KOPT-K1 (cell line): Measurements from ENCODE around the gene ABCC3.

Source experiments
- H3K27ac ChIP-seq: fragments of 200-600 bp; sonication (generic); 2 replicates; pipeline ENCODE4 v1.5.1; 2016; ENCODE audit warnings: antibody characterized with exemption, mild to moderate bottlenecking, low read depth, low read length; ENCODE audit not compliant: poor library complexity, severe bottlenecking
- H3K36me3 ChIP-seq: fragments of 200-600 bp; sonication (generic); 2 replicates; pipeline ENCODE4 v1.5.1; 2017; ENCODE audit warnings: antibody characterized with exemption, mild to moderate bottlenecking, low read length, moderate library complexity; ENCODE audit not compliant: insufficient read depth
- H3K9me3 ChIP-seq: fragments of 200-600 bp; sonication (generic); 2 replicates; pipeline ENCODE4 v1.5.1; 2017; ENCODE audit warnings: antibody characterized with exemption, low read length, mild to moderate bottlenecking; ENCODE audit not compliant: insufficient read depth, poor library complexity, severe bottlenecking

Gene ABCC3

DNA sequence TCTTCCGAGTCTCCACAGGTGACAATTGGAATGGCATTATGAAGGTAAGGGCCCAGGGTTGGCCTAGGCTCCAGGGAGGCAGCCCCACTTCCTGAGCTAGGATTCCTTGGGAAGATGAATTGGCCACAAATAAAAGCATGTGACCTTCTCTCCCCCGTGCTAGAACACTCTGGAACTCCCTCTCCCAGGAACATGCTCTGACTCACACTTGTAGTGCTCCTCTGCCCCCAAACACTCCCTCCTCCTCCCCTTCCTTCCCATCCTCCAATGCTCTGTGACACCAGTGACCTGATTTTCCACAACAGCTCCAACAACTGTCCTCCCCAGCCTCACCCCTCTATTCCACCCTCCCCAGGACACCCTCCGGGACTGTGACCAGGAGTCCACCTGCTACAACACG, 16.4 kb upstream of the ABCC3 start:
- H3K36me3 ChIP-seq, result no peaks in the 10 kb centered on the region
- no peaks in the 10 kb centered on the region for H3K9me3 ChIP-seq
- no peak overlapping the region for H3K27ac ChIP-seq

DNA sequence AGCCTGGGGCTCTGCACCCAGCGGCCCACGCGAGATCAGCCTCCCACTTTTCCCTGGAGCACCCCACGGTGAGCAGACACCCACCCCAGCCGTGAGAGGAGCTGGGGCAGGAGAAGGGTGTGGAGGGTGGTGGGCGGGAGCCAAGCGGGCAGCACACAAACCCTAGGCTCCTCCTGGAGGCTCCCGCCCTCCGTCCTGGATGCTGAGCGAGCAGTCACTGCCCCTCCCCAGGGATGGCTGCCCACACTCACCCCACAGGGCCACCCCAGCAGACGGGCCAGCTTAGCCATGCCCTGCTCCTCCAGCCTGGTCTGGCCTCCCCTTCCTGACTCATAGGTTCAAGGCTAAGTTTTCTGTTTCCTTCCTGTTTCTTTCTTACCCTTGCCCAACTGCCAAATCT, 15.7 kb upstream of the ABCC3 start:
- Histone ChIP-seq H3K36me3 (no peaks in the 10 kb centered on the region), H3K27ac (no peak overlapping the region)

DNA sequence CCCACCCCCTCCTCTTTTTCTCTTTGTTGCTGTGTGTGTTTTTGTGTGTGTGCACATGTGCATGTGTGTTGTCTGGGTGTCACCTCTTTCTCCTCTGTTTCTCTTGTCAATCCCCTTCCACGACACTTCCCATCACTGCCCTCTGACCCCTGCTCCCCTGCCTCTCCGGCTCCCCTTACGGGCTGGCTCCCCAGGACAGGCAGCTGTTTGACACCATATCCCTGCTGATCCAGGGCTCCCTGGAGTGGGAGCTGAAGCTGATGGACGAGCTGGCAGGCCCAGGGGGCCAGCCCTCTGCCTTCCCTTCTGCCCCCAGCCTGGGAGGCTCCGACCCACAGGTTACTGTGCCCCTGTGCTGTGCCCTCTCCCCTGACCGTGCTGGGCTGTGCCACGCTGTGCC, 15.2 kb upstream of the ABCC3 start:
- no peaks in the 10 kb centered on the region for H3K36me3 ChIP-seq
- no peak overlapping the region for H3K27ac ChIP-seq
- H3K9me3 ChIP-seq, result no peaks in the 10 kb centered on the region

More for the DNA sequence above, 15.7 kb upstream of the ABCC3 start:
- no peaks in the 10 kb centered on the region for H3K9me3 ChIP-seq

DNA sequence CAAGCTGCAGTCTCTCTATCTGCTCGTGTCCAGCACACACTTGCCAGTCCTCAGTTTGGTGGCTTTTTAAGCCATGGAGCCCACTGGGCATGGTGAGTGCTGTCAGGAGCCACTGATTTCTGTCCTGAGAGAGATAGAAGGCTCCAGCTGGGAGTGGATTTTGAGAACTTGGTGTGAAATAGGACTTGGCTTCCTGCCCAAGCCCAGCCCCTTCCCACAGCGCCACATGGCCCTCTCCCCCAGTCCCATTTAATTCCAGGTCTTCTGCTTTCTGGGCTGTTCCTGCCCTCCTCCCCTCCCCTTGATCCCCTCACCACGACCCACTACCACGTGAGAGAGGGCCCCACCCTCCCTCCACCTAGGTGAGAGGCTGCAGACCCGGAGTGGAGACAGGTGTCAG, 14.4 kb upstream of the ABCC3 start:
- Histone ChIP-seq H3K9me3 (no peaks in the 10 kb centered on the region), H3K27ac (no peak overlapping the region), H3K36me3 (no peaks in the 10 kb centered on the region)

DNA sequence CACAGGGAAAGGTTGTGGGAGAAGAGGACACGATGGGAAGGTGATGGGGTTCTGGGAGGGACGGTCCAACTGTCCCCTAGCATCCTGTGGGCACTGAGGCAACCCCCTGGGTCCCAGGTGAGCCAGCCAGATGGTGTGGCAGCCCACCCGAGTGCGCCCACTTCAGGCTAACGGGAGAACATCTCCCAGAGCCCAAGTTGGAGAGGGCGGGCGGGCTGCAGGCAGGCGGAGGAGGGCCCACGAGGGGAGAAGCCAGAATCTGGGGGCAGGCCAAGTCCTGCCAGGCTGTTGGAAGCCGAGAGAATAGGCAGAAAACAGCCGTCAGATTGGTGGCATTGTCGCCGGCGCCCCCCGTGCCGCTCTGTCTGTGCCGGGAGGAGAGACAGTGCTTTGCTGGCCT, 13.8 kb upstream of the ABCC3 start:
- no peaks in the 10 kb centered on the region for H3K9me3 ChIP-seq
- H3K36me3 ChIP-seq, result no peaks in the 10 kb centered on the region
- H3K27ac ChIP-seq, result no peak overlapping the region

DNA sequence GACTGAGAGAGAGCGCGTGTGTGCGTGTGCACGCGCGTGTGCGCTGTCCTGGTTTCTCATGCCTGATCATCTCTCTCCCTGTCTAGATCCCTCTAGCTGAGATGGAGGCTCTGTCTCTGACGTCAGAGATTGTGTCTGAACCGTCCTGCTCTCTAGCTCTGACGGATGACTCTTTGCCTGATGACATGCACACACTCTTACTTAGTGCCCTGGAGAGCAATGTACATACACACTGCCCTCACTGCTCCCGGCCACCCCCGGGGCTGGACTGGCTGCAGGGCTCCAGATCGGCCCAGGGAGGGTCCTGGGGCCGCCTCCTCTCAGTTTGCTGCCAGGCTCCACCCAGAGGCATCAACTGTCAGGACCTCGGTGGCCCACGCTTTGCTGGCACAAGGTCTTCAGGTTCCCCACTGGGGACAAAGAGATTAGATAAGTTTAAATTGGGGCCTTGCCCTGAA, 13.1 kb upstream of the ABCC3 start:
- Histone ChIP-seq H3K27ac (no peak overlapping the region), H3K9me3 (no peaks in the 10 kb centered on the region), H3K36me3 (no peaks in the 10 kb centered on the region)

DNA sequence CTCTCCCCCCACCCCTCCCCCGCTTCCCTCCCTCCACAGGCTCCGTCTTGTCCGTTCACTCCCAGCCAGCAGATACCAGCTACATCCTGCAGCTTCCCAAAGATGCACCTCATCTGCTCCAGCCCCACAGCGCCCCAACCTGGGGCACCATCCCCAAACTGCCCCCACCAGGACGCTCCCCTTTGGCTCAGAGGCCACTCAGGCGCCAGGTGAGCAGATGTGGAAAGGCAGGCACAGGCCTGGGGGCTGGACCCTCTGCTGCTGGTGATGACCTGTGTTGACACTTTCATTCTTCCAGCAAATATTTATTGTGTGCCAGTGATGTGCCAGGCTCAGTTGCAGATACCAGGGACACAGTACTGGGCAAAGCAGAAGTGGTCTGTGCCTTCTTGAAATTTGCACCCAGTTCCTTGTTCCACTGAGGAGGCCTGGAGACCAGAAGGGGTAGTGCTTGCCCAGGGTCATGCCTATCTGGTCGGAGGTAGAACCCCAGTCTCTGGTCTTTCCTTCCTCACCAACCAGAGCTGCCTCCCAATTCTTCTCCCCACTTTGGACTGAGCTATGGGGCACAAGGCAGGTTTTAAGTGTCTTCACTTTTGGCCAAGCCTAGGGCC, 10.3 kb upstream of the ABCC3 start:
- no peaks in the 10 kb centered on the region for H3K9me3 ChIP-seq
- H3K27ac ChIP-seq, result no peak overlapping the region
- H3K36me3 ChIP-seq, result no peaks in the 10 kb centered on the region

DNA sequence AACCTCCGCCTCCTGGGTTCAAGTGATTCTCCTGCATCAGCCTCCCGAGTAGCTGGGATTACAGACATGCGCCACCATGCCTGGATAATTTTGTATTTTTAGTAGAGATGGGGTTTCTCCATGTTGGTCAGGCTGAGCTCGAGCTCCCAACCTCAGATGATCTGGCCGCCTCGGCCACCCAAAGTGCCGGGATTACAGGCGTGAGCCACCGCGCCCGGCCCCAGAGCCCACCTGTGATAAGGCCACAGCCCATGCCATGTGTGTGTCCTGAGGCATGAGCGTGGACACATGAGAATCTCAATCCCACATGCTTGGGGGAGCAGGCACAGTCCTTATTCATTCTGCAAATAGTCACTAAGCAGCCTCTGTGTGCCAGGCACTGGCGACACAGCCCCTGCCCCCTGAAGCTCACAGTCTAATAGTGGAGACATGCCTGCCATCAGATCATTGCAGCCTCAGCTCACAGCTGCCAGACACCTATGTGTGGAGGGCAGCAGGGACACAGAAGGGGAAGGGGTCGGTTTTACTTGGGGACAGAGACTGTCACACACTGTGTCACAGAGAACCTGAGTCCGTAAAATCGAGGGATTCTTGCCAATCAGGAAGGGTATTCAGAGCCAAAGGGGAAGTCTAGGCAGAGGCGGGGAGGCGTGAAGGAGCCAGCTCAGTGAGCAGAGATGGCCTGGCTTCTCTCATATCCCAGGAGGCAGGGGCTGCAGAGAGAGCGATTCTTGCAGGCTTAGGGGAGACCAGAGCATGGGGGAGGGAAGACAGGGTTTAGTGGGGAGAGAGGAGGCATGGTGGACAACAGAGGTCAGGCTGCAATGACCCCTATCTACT, 9.4 kb upstream of the ABCC3 start:
- no peaks in the 10 kb centered on the region for H3K36me3 ChIP-seq
- H3K9me3 ChIP-seq, result no peaks in the 10 kb centered on the region
- no peak overlapping the region for H3K27ac ChIP-seq

DNA sequence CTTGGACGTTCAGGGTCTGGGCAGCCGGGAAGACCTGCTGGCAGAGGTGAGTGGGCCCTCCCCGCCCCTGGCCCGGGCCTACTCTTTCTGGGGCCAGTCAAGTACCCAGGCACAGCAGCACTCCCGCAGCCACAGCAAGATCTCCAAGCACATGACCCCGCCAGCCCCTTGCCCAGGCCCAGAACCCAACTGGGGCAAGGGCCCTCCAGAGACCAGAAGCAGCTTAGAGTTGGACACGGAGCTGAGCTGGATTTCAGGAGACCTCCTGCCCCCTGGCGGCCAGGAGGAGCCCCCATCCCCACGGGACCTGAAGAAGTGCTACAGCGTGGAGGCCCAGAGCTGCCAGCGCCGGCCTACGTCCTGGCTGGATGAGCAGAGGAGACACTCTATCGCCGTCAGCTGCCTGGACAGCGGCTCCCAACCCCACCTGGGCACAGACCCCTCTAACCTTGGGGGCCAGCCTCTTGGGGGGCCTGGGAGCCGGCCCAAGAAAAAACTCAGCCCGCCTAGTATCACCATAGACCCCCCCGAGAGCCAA, 8.6 kb upstream of the ABCC3 start:
- Histone ChIP-seq H3K27ac (no peak overlapping the region), H3K36me3 (no peaks in the 10 kb centered on the region)

DNA sequence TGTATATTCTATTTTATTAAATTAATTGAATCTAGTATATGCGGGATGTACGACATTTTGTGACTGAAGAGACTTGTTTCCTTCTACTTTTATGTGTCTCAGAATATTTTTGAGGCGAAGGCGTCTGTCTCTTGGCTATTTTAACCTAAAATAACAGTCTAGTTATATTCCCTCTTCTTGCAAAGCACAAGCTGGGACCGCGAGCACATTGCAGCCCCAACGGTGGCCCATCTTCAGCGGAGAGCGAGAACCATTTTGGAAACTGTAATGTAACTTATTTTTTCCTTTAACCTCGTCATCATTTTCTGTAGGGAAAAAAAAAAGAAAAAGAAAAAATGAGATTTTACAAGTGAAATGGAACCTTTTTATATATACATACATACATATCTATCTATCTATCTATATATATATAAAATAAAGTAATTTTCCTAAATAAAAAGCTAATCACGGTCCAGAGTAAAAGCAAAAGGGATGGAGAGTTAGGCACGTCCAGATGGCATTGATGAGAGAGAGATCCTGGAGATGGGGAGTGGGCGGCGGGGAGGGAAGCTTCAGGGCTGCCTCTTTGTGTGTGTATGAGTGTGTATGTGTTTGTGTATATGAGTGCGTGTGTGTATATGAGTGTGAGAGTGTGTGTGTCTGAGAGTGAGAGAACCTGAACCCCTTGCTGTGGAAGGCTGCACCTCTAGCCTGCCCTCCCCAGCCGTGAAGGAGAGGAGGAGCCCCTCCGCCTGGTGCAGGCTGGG, 7.5 kb upstream of the ABCC3 start:
- Histone ChIP-seq H3K36me3 (no peaks in the 10 kb centered on the region), H3K9me3 (no peaks in the 10 kb centered on the region), H3K27ac (no peak overlapping the region)

More for the DNA sequence above, 8.6 kb upstream of the ABCC3 start:
- H3K9me3 ChIP-seq, result no peaks in the 10 kb centered on the region

DNA sequence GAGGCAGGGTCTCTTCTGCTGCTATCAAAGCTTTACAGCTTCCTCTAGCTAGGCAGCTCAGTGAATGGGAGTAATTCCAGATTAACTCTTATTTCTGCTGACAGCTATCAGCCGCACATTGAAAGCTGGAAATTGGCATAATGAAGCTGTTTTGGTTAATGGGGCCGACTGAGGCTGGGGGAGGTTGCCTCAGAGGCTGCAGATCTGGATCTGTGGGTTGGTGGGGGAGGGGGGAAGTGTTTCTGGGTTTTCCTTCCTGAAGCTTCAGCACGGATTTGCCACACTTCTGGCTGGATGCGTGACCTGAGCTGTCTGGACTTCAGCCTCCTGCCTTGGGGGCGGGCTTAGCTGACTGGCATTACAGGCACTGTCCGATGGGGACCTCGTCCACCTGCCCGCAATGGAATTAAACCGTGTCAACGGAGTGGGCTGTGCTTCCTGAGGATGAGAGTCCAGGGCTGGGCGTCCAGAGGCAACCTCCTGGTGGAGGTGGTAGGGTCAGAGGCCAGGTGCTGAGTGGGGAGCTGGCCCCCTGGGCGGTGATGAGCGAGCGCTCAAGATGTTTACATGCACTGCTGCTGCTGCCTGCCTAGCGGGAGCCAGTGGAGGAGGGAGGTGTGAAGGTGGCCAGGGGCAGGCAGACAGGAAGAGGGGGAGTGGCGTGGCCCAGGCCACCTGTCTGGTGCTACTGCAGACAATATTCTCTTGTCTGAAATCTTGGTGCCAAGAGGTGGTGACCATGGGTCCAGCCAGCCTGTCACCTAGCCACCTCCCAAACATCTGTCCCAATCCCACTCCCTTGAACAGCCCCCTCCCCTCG, 6.7 kb upstream of the ABCC3 start:
- no peaks in the 10 kb centered on the region for H3K36me3 ChIP-seq
- H3K9me3 ChIP-seq, result no peaks in the 10 kb centered on the region
- no peak overlapping the region for H3K27ac ChIP-seq

DNA sequence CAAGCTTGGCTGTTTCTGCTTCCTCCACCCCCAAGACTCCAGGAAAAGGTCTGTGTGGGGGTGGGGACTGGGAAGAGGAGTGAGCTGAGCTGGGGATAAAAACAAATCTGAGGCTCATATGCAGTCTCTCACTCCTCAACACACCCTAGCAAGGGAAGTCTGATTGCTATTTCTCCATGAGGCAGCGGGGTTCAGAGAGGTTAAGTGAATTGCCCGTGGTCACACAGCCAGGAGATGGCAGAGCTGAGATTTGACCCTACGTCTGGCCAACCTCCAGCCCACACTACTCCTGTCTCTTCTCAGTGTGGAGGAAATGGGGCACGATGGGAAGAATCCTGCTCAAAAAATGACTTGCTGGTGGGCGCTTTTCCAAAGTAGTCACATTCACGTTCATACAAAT, 4.8 kb upstream of the ABCC3 start:
- H3K9me3 ChIP-seq, result no peaks in the 10 kb centered on the region
- no peak overlapping the region for H3K27ac ChIP-seq

DNA sequence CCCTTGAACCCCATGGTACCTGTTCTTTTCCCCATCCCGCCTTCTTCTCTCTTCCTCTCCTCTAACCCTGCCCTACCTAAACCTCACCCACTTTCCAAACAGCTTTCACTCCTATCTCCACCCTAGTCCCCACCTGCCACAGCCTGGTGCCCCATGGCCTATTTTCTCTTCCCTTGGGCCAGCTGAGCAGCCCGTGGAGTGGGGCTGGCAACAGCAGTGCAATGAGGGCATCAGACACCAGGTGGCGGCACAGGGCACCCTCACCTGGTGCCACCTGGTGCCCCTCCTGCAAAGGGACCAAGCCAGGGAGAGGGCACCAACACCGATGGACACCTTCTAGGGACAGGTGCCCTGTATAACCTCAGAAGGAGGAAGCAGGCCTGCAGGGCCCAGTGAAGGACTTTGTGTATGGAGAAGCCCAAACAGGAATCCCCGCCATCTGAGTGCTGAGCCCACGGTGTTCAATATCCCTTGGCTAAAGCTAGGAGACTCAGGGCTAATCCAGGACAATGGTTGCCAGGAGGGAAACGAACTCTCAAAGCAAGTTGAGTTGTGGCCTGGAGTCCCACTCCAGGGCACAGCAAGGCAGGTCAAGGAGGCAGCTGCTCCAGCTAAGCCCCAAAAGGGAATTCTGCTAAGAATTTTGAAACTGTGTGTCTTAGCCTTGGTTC, 4.0 kb upstream of the ABCC3 start:
- Histone ChIP-seq H3K9me3 (no peaks in the 10 kb centered on the region), H3K36me3 (no peaks in the 10 kb centered on the region), H3K27ac (no peak overlapping the region)

More for the DNA sequence above, 4.8 kb upstream of the ABCC3 start:
- H3K36me3 ChIP-seq, result no peaks in the 10 kb centered on the region
